K562 (cell line): Measurements from ENCODE around the gene DIP2C. TPM values are rescaled to one million over a fixed set of nuclear protein-coding genes. Genes with fewer than 3 reads are reported as not detected.

Source experiments
- ATAC-seq: fragments of 200-7000 bp; cut with Tn5 transposase; 3 replicates; pipeline ENCODE4 v1.9.1; 2020; ENCODE audit warnings: moderate library complexity
- BruUV-seq: library from RNA; stranded (reverse); fragments of 400-500 nt; replicated peaks from 2 replicates; lab custom pipeline; 2021; lab: Mats Ljungman, UMichigan
- CTCF ChIA-PET: fragments of 300-600 bp; formaldehyde crosslinking; extraction: SDS; loops from one replicate; lab custom pipeline; 2021; ENCODE audit warnings: low intra/inter-chr PET ratio; lab: Yijun Ruan, JAX
- POLR2A ChIA-PET: fragments of 300-600, 350-650 bp; sonication (Branson Sonifier 250); formaldehyde crosslinking; extraction: SDS; loops from one replicate; lab custom pipeline; 2021; ENCODE audit warnings: antibody characterized with exemption, inconsistent platforms; lab: Yijun Ruan, JAX
- DNase-seq, 4 experiments: peaks; one replicate each; pipeline versions ENCODE4 v3.0.0 to v3.0.0-alpha.2; 2011 to 2018; ENCODE audit warnings: low spot score in 3 of 4, mixed read lengths in 3 of 4; ENCODE audit errors: extremely low read depth in 1 of 4
- FAIRE-seq: peaks from 2 replicates; lab custom pipeline; 2011; peaks lifted over from hg19 to GRCh38; lab: Jason Lieb, UNC
- H2AFZ ChIP-seq: 2 replicates; pipeline ENCODE4 v1.6.0; 2011; ENCODE audit warnings: low read depth, low read length, control low read depth, inconsistent platforms
- H3K27ac ChIP-seq: fragments of 200-600 bp; 3 replicates; pipeline ENCODE4 v1.8.0; 2011; ENCODE audit warnings: low read depth, mild to moderate bottlenecking, control low read depth, inconsistent platforms, low read length, moderate library complexity, mixed read lengths; ENCODE audit errors: extremely low read depth
- H3K27me3 ChIP-seq, 2 experiments: fragments of 300-600 bp in 1 of 2; 2 replicates in 1 of 2; 3 replicates in 1 of 2; pipeline versions ENCODE4 v1.6.0 to v1.8.0; 2011; ENCODE audit warnings: inconsistent platforms in 2 of 2, low read length in 2 of 2, mild to moderate bottlenecking in 1 of 2, mixed read lengths in 1 of 2, moderate library complexity in 1 of 2; ENCODE audit not compliant: control insufficient read depth in 2 of 2, insufficient read depth in 2 of 2
- H3K36me3 ChIP-seq: fragments of 300-600 bp; 3 replicates; pipeline ENCODE4 v1.8.0; 2011; ENCODE audit warnings: mild to moderate bottlenecking, low read length, inconsistent platforms; ENCODE audit not compliant: control insufficient read depth, insufficient read depth
- H3K4me1 ChIP-seq, 2 experiments: fragments of 200-600 bp in 1 of 2; replicated peaks in 1 of 2; 2 replicates in 1 of 2; 3 replicates in 1 of 2; pipeline versions ENCODE4 v1.5.1 to v1.8.0; 2011; ENCODE audit warnings: inconsistent platforms in 2 of 2, low read length in 2 of 2, mild to moderate bottlenecking in 1 of 2, mixed read lengths in 1 of 2, moderate library complexity in 1 of 2; ENCODE audit not compliant: control insufficient read depth in 2 of 2, insufficient read depth in 2 of 2
- H3K4me2 ChIP-seq: 2 replicates; pipeline ENCODE4 v1.6.1; 2011; ENCODE audit warnings: low read length, control low read depth, inconsistent platforms, mixed read lengths; ENCODE audit not compliant: insufficient read depth
- H3K4me3 ChIP-seq: fragments of 200-600 bp; sonication (generic), shearing (Covaris generic); 2 replicates; pipeline ENCODE4 v1.5.1; 2016; ENCODE audit warnings: control low read depth, inconsistent platforms
- H3K79me2 ChIP-seq: fragments of 200-600 bp; 3 replicates; pipeline ENCODE4 v1.8.0; 2011; ENCODE audit warnings: low read length, inconsistent platforms; ENCODE audit not compliant: control insufficient read depth, insufficient read depth
- H3K9ac ChIP-seq, 2 experiments: 2 replicates each; pipeline versions ENCODE4 v1.6.0 to v1.6.1; 2011; ENCODE audit warnings: low read depth in 2 of 2, low read length in 2 of 2, control low read depth in 1 of 2, inconsistent platforms in 1 of 2, mild to moderate bottlenecking in 1 of 2, mixed read lengths in 1 of 2; ENCODE audit not compliant: insufficient read depth in 1 of 2
- H3K9me1 ChIP-seq: one replicate; pipeline ENCODE4 v1.6.0; 2011; ENCODE audit warnings: inconsistent platforms, mild to moderate bottlenecking, low read length, moderate library complexity; ENCODE audit not compliant: control insufficient read depth, insufficient read depth
- H3K9me3 ChIP-seq: replicated peaks from 2 replicates; pipeline ENCODE4 v1.5.1; 2011; ENCODE audit warnings: low read depth, low read length, inconsistent platforms; ENCODE audit not compliant: control insufficient read depth, insufficient read depth
- H4K20me1 ChIP-seq: replicated peaks from 2 replicates; pipeline ENCODE4 v1.6.1; 2011; ENCODE audit warnings: low read length, inconsistent platforms, mixed read lengths; ENCODE audit not compliant: control insufficient read depth, insufficient read depth
- CREBBP ChIP-seq: IDR thresholded peaks from one replicate; pipeline ENCODE4 v1.6.1; 2012; ENCODE audit warnings: low read depth, mild to moderate bottlenecking, control low read depth, inconsistent platforms, low read length
- CTCFL ChIP-seq: IDR thresholded peaks from 2 replicates; pipeline ENCODE4 v1.6.1; 2011; ENCODE audit warnings: borderline replicate concordance, low read depth, mild to moderate bottlenecking, moderate library complexity, low read length; ENCODE audit not compliant: insufficient read depth, poor library complexity, severe bottlenecking
- GTF2A2 ChIP-seq: IDR thresholded peaks from 2 replicates; pipeline ENCODE4 v1.6.1; 2016; ENCODE audit warnings: mild to moderate bottlenecking, missing genetic modification characterization, missing compliant biosample characterization
- KDM2B ChIP-seq: fragments of 250-450 bp; sonication (Bioruptor Pico); IDR thresholded peaks from 2 replicates; pipeline ENCODE4 v1.8.0; 2021; ENCODE audit warnings: mild to moderate bottlenecking, moderate library complexity
- LARP7 ChIP-seq: fragments of 450-650 bp; IDR thresholded peaks from 2 replicates; pipeline ENCODE4 v1.6.1; 2016
- MAFK ChIP-seq: IDR thresholded peaks from 2 replicates; pipeline ENCODE4 v1.6.1; 2011; ENCODE audit warnings: low read length, improper control_type of control experiment
- MED1 ChIP-seq: sonication (generic); formaldehyde crosslinking; IDR thresholded peaks from 2 replicates; pipeline ENCODE4 v1.8.1; 2023; ENCODE audit warnings: missing genetic modification reagents, borderline replicate concordance
- MEF2D ChIP-seq: conservative IDR thresholded peaks from 2 replicates; pipeline ENCODE4 v1.6.1; 2016; ENCODE audit warnings: low read depth, missing genetic modification characterization, missing compliant biosample characterization
- NFE2L1 ChIP-seq: fragments of 450-650 bp; IDR thresholded peaks from 2 replicates; pipeline ENCODE4 v1.6.1; 2016; ENCODE audit warnings: missing genetic modification characterization, low read depth, mild to moderate bottlenecking, missing compliant biosample characterization, moderate library complexity, borderline replicate concordance
- POLR2AphosphoS5 ChIP-seq: IDR thresholded peaks from 2 replicates; pipeline ENCODE4 v1.6.1; 2011; ENCODE audit warnings: mild to moderate bottlenecking, low read depth, low read length, moderate library complexity; ENCODE audit not compliant: control insufficient read depth, insufficient read depth
- SPI1 ChIP-seq: IDR thresholded peaks from 2 replicates; pipeline ENCODE4 v1.6.1; 2011; ENCODE audit warnings: low read depth, low read length, control low read depth, borderline replicate concordance
- SRSF3 ChIP-seq: fragments of 200-400 bp; formaldehyde crosslinking; IDR thresholded peaks from 2 replicates; pipeline ENCODE4 v1.6.1; 2016; ENCODE audit warnings: mild to moderate bottlenecking, low read length, moderate library complexity; ENCODE audit not compliant: insufficient read depth
- TAF15 ChIP-seq: fragments of 200-400 bp; formaldehyde crosslinking; IDR thresholded peaks from 2 replicates; pipeline ENCODE4 v1.6.1; 2017; ENCODE audit warnings: mild to moderate bottlenecking, low read depth, low read length, moderate library complexity
- ZNF143 ChIP-seq: sonication (generic); formaldehyde crosslinking; IDR thresholded peaks from 2 replicates; pipeline ENCODE4 v1.9.0; 2022; ENCODE audit warnings: mild to moderate bottlenecking, missing genetic modification reagents
- WGBS: fragments of 100-300 bp; shearing (Covaris generic); methylation state at CpG from one replicate; pipeline ENCODE4 v1.1.6; 2016; ENCODE audit warnings: low coverage, mixed read lengths; ENCODE audit not compliant: insufficient coverage; ENCODE audit errors: missing lambda C conversion rate; 5-methylcytosine and 5-hydroxymethylcytosine counted together
- in situ Hi-C: fragments of 300-500 bp; cut with MboI; formaldehyde crosslinking; loops from 4 replicates; pipeline ENCODE4 v1.15.0; 2018; ENCODE audit warnings: inconsistent platforms, mixed read lengths
- intact Hi-C: fragments of 100-400 bp; cut with micrococcal nuclease; formaldehyde crosslinking; loops from 2 replicates; pipeline ENCODE4 v1.14.2; 2022
- polyA plus RNA-seq, 8 experiments: library from polyadenylated mRNA; depleted of rRNA in 4 of 8; stranded (reverse) in 5 of 8; unstranded in 3 of 8; fragments of >200 nt; fragmentation: Nextera tagmentation in 2 of 8; fragmentation: Illumina TruSeq in 1 of 8; extraction: Ambion mirVana in 2 of 8; extraction: Trizol in 1 of 8; gene quantifications; 2 replicates each; pipeline versions ENCODE4 v1.2.1 to v1.2.3, GENCODE V29; 2011 to 2014; ENCODE audit warnings: inconsistent platforms in 1 of 8, missing spikeins in 1 of 8
- total RNA-seq, 7 experiments: library from RNA; depleted of rRNA in 6 of 7; stranded (reverse); fragments of >200 nt in 6 of 7; fragmentation: Illumina TruSeq in 2 of 7; extraction: Trizol in 2 of 7; gene quantifications; 2 replicates each; pipeline versions ENCODE4 v1.2.1 to v1.2.3, GENCODE V29; 2011 to 2021; ENCODE audit warnings: low replicate concordance in 1 of 7
- TF ChIP-seq, protein P1 (sequence below): sonication (generic); formaldehyde crosslinking; IDR thresholded peaks from 2 replicates; pipeline ENCODE4 v1.8.1; 2023; ENCODE audit warnings: mild to moderate bottlenecking, missing genetic modification reagents

DIP2C gene
- total and polyA plus RNA-seq, 9 of the 15 experiments (the other 6 are each of a cell fraction or from before 2014, with no cell fraction given) = 0.01 TPM; not detected in 8

DNA sequence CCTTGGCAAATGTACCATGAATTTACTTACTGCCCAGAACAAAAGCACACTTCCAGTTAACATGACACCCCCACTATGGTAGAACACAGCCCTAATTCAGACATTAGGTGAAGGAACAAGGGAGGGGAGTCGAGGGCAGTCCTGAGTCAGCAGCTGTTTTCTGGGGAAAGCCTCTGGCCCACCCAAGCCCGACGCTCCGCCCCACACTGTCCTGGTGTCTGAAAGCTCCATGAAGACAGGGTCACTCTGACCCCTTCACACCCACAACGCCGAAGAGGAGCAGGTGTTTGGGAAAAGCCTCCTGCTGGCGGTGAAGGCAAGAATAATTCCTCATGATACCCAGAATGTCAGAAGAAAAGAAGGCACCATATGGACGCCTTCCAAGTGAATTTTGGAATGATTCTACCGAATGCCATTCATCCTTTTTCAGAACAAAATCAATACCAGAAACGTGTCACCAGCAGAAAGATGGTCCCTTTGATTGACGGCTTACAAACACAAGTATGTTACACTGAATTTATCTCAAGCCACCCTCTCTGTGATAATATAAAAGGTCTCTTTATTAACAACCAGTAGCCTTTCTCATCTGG is 172.1 kb downstream of the DIP2C start (continued):
- no peak for TF ChIP-seq CTCFL
- TF ChIP-seq MAFK = no peak
- no peak for TF ChIP-seq MEF2D (tag)

DNA sequence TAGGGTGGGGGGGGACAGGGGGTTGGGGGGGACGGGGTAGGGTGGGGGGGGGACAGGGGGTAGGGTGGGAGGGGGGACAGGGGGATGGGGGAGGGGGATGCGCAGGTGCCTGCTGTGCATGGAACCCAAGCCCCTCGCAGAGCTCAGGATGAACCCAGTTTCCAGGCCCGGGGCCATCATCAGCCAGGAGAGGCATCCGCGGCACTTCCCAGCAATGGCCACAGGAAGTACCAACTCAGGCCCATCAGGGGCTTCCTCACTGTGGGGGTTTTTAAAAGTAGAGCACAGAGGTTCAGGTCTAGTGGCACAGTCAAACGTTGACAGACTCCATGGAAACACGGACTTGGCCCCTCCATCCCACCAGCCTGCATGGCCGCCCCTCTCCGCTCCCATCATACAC is 172.7 kb downstream of the DIP2C start:
- FAIRE-seq = no peak
- intact Hi-C loops = no loop called here

More for the DNA sequence above, 172.7 kb downstream of the DIP2C start:
- no peak overlapping the region for H3K27ac ChIP-seq
- H3K9me1 ChIP-seq = no peaks in the 10 kb centered on the region
- DNase-seq = peak in 1 of 4 experiments; percentile 20
- ATAC-seq = no peak
- ChIA-PET POLR2A (no interaction called here), CTCF (no interaction called here)
- H2AFZ ChIP-seq = no peak overlapping the region
- no peak overlapping the region for H3K9ac ChIP-seq
- H3K27me3 ChIP-seq = peaks cover 22 to 41% of the 10 kb centered on the region in 2 experiments; a peak in 4 of 5 replicates
- H3K4me3 ChIP-seq = no peak overlapping the region
- H4K20me1 ChIP-seq = no peaks in the 10 kb centered on the region
- WGBS = 11% methylated on average over 7 of the region's 10 CpGs
- no peak for TF ChIP-seq MED1
- TF ChIP-seq TAF15 = no peak
- no peak for TF ChIP-seq KDM2B (CRISPR knock-in tag)
- no peak for TF ChIP-seq GTF2A2 (tag)
- no peak for TF ChIP-seq CTCFL
- no peak for TF ChIP-seq SRSF3
- TF ChIP-seq LARP7 = no peak
- no peak for TF ChIP-seq POLR2AphosphoS5
- TF ChIP-seq ZNF143 (CRISPR knock-in tag) = no peak
- no peak for TF ChIP-seq SPI1
- no peak for TF ChIP-seq CREBBP
- TF ChIP-seq, protein P1, sequence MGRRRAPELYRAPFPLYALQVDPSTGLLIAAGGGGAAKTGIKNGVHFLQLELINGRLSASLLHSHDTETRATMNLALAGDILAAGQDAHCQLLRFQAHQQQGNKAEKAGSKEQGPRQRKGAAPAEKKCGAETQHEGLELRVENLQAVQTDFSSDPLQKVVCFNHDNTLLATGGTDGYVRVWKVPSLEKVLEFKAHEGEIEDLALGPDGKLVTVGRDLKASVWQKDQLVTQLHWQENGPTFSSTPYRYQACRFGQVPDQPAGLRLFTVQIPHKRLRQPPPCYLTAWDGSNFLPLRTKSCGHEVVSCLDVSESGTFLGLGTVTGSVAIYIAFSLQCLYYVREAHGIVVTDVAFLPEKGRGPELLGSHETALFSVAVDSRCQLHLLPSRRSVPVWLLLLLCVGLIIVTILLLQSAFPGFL = no peak
- no peak for TF ChIP-seq NFE2L1 (tag)
- H3K79me2 ChIP-seq = no peaks in the 10 kb centered on the region
- H3K36me3 ChIP-seq = no peaks in the 10 kb centered on the region
- in situ Hi-C loops = no loop called here
- no peaks in the 10 kb centered on the region for H3K9me3 ChIP-seq
- H3K4me1 ChIP-seq = peaks cover 0 to 3% of the 10 kb centered on the region in 2 experiments; a peak in 1 of 5 replicates
- H3K4me2 ChIP-seq = no peak overlapping the region
- BruUV-seq = no TSS peak
